ENCODE measurements around the gene SERPINA1.

SERPINA1 gene

DNA sequence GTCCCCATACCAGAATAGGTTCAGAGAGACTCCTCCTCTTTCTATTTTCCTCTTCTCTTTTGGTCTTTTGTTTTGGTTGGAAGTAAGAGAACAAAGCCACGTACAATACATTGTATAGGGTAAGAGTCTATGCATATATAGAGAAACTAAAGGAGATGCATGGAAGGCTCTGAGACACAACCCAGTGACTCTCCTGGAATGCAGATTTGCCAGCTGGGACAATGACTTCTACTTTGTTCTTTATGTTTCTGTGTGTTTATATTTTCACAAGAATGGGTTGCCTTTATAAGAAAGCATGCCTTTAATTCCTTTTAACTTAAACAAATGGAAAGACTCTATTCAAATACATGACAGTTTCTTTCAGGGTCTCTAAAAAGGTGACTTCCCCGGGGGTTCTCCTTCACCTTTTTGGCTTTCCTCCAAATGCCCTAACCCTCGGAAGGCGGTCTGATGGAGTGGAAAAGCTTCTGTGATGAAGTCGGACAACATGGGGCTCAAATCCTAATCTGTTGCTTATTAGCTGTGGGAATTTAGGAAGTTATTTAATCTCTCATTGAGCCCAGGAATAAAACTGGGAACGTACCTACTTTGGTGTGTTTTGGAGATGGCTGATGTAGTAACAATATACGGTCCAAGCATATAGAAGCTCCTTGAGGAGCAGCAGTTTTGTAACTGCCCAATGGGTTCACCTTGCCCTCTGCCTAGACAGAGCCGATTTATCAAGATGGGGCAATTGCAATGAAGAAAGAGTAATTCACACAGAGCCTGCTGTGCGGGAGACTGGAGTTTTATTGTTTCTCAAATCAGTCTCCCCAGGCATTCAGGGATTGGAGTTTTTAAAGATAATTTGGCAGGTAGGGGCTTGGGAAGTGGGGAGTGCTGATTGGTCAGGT, 9.1 kb upstream of the SERPINA1 start:
- no peak for DNase-seq

DNA sequence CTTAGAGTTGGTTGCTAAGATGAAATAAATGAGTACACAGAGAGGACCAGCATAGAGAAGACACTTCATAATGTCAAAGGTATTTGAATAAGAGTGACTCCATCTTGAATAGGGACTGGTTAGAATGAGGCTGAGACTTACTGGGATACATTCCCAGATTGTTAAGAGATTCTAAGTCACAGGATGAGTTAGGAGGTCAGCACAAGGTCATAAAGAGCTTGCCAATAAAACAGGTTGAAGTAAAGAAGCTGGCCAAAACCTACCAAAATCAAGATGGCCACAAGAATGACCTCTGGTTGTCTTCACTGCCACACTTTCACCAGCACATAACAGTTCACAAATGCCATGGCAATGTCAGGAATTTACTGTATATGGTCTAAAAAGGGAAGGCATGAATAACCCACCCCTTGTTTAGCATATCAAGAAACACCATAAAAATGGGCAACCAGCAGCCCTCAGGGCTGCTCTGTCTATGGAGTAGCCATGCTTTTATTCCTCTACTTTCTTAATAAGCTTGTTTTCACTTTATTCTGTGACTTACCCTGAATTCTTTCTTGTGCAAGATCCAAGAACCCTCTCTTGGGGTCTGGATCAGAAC, 8.3 kb upstream of the SERPINA1 start:
- no peak for DNase-seq

DNA sequence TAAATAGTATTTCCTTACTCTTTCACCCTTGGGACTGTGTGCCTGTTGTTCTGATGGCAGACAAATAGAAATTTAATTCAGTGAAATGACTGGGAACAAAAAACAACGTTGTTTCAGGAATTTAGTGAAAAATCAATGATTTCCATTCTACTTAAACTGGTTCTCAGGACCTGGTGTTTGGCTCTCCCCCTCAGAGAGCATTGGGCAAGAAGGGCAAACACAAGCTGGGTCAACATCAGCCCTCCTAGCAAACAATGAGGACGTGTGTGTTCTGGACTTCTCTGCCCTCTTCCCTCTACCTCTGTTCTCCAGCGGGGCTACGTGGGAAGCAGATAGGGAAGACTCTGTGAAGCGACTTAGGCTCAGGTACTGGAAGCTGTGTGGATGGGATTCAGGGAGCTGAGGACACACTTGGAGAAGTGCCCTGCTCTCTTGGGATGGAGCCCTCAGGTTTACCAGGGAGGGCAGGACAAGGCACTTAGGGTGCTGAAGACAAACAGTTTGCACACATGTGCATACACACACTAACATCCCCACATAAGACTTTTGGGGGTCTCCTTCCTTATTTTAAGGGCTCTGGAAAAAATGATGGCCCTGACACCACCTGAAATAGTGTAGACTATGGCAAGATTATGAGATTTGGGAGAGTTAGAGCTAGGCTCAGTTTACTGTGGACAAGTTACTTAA, 7.6 kb upstream of the SERPINA1 start:
- DNase-seq: no peak

DNA sequence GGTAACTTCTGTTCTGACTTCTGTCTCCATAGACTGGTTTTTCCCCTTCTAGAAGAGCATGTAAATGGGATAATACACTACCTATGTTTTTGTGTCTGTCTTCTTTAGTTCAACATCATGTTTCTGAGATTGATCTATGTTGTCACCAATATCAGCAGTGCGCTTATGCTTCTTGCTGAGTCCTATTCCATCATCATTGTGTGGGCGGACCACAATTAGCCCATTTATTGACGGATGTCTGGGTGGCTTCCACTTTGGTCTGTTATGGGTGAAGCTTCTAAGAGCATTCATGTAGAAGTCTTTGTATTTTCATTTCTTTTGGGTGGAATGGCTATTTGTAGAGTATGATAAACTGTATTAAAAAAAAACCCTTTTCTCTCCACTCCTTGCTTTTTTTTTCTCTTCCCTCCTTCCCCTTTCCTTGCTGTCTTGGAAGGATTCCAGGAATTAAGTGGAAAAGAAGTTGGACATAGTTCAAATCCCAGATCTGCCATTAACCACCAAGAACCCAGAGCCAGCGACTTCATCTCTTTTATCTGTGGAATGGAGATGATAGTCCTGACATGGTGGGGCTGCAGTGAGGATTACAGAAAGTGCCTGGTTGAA, 7.0 kb upstream of the SERPINA1 start:
- no peak for DNase-seq

DNA sequence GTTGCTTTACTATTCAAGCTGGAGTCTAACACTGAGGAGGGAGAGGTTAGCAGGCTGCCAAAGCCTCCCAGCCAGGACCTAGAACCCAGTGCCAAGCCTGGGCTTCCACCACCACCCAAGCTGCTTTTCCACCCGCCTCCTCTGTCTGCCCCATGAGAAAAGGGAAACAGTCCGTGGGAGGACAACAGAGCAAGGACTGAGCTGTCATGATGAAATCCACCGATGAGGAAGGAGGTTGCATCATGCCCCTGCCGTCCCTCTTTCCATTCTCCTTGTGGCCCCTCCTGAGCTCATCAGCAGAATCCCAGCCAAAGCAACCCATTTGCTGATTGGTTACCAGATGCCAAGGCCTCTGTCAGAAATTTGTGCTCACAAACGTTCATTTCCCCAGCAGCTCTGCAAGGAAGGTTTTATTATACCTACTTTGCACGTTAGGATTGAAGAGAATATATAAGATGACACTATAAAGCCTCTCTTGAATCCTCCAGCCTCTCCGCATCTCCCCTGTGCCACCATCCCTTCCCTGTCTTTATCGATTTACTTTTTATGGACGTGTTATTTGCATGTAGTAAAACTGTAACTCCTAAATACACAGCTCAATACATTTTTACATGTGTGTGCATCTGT, 6.3 kb upstream of the SERPINA1 start:
- peak; percentile 10 for DNase-seq

DNA sequence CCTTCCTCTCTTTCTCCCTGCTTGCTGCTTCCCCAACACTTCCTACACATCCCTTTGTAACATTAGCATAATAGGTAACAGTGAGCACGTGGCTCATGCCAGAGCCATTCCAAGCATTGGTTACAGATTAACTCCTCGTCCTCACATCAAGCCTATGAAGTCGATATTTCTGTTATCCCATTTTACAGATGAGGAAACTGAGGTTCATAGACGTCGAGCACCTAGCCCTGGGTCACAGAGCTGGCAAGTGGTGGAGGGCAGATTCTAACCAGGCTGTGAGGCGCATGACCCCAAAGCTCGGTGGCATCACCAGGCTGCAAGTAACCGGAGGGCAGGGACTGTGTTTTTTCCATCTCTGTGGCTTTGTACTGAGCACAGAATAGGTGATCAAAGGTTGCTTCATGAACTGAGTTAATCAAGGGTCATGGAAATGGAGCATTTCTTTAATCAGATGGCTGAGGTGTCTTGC, 5.7 kb upstream of the SERPINA1 start:
- no peak for DNase-seq

DNA sequence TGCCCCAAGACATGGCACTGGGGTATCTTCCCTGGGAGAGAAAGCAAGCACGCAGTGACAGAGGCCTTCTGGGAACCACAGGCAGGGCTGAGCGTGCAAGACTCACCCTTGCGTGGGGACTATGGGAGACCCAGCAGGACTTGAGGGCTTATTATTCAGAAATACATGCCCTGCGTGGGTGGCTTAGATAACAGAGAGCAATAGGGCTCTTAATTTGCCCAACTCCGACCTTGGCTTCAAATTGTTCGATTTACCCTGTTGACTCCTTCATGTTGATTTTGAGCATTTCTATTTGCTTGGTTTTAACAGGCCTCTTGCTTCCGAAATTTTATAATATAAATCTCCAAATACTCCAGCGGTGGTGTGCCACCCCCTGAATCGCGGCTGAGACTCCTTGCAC, 5.1 kb upstream of the SERPINA1 start:
- DNase-seq: no peak

DNA sequence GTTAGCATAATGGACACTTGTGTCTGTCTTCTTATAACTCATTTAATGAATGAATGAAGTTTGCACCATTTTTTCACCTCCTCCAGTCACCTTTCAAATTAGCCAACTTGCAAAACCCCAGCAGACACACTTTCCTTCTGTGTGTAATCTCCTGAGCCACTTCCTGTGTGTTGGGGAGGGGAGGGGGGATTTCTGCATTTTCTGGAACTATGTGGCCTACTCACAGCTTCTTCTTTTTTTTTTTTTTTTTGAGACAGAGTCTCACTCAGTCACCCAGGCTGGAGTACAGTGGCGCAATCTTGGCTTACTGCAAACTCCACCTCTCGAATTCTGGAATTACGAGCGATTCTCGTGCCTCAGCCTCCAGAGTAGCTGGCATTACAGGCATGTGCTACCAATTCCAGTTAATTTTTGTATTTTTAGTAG, 4.1 kb upstream of the SERPINA1 start:
- DNase-seq: no peak

DNA sequence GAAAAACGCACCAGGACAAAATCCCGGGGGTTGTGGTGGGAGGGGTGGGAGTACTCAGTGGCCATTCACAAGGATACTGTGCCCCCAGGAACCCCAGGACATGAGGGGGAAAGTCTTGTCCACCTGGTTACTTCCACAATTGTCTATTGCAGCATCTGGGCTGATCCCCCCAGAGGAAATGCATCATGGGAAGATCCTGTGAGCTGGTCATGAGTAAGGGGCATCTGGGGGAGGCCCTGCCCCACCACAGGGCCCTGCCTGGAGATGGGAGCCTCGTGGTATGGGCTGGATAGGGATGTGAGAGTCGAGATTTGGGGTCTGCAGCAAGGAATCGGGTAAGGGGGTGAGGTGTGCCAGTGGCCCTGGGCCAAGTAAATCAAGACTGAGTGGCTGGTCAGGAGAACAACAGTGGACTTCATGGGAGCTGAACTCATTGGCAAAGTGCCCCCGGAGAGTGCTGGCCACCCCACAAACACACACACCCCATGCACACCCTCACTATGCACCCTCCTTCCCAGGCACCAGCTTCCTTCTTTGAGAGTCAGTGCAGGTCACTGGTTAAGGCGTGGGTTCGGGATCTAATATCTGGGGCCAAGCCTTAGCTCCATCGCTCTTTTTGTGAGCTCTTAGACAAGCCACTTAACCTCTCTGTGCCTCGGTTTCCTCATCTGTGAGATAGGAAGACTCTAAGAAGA, 3.0 kb upstream of the SERPINA1 start:
- no peak for DNase-seq

DNA sequence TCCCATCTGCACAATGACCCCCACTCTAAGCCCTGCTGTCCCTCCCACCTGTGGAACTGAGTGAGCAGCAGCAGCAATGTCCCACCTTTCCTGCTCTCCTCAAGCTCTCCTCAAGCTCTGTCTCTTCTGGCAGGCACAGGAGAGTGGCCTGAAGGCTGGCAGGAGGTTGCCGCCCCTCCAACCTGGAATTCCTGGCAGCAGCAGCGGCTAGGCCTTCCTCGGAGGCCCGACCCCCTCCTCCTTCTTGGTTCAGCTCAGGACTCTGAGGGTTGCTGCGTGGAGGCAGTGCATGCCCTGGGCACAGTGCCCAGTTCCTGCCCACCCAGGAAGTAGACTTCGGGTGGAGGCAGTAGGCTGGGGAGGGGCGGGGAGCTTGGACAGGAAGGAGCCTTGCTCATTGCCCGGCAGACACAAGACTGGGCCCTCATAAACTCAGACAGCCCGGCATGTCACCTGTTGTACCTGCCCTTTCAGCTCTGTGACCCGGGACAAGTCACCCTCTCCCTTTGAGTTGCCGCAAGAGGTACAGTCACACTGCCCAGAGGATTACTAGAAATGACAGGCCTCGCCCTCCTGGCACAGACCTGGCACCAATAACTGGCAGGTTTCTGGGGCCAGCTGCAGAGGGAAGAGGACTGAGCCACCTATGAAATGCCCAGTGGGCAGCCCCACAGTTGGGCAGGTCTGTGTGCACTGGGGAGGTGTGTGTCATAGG, 2.1 kb upstream of the SERPINA1 start:
- DNase-seq: peak; percentile 20

DNA sequence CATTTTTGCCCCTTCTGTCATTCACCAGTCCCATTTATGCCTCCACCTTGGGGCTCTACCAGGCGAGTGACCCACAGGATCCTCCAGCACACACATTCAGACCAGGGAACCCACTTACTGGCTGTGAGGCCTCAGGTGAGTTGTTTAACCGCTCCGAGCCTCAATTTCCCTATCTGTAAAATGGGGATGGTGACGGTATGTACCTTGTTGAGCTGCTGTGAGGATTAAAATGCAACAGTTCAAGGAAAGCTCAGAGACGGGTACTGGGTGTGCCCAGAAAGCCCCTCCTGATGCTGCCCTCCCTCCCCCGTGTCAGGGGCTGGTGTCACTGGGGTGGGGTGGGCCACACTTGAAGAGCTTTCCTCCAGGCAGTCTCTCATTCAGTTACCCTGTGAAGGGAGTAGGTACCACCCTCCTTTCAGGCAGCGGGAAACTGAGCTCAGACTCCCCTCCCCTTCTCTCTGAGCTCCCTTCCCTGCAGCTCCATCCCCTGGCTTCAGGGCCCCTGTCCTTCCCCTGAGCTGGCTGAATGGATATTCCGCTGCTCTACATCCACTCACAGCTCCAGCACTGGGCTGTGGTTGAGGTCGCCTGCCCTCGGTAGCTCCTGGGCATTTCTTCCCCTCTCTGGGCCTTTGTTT, 1.4 kb upstream of the SERPINA1 start:
- DNase-seq: no peak

DNA sequence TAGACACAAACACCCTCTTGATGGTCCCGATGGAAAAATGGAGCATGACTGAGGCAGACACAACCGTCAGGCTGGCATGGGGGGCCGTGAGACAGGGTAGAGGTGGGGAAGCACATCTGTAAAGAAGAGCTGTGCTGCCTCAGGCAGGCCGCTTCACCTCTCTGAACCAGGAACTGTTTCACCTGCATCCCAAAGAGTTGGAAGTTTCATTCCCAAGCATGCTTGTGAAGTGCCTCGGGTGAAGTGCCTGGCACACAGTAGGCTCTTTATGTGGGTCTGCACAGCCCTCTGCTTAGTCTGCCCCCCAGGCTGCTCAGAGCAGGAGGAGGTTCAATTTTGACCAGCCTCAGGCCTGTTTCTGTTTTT, 685 bp upstream of the SERPINA1 start:
- DNase-seq: no peak

DNA sequence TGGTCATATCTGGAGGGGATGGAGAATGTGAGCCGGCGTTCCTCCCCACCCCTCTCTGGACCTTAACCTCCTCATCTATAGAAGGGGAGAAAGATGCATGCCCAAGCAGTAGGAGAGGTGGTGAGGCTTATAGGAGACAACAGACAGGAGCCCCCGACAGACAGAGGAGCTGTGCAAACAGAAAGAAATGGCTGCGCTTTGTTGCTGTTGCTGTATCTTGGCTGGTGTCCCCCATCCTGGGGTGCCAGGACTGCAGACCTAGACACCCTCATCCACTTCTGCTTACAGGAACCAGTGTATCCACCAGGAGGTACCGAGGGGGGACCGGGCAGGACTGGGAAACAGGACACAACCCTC, 397 bp downstream of the SERPINA1 start:
- no peak for DNase-seq

DNA sequence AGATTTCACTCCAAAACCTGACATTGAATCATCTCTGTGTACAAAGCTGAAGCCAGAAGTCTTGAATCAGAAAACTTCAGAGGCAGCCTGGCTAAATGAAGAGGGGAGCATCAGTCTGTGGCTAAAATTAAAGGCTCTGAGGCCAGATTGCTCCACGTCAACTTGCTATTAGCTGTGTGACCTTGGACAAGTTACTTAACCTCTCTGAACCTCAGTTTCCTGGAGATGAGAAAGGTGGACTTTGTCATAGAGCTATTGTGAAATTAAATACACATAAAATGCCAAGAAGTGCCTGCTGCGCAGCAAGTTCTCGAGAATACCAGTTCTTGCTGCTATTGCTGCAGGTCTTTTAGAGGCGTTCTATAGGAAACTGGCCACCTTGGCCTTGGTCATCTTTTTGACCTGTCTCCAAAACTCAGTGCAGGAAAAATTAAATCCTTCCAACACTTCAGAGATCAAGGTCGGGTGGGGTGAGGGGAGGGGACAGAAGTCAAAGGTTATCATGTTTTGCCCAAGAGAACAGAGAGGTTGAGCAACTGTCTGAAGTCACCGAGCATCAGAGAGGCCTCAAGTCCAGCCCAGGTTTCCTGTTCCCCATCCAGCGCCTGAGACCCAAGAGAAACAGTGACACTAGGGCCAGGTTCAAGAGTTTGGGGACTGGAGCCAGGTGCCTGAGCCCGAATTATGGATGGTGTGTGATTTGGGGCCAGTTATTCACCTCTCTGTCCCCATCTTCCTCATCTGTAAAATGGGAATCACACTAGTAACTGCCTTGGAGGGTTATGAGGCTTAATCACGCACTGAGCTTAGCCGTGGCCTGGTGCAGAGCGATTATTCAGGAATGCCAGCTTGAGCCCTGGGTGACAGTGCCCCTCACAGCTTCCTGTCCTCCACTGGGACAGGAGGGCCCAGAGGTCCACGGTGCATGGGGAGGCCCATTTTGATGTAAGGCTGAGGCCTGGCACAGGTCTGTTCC, 1.1 kb downstream of the SERPINA1 start:
- no peak for DNase-seq

DNA sequence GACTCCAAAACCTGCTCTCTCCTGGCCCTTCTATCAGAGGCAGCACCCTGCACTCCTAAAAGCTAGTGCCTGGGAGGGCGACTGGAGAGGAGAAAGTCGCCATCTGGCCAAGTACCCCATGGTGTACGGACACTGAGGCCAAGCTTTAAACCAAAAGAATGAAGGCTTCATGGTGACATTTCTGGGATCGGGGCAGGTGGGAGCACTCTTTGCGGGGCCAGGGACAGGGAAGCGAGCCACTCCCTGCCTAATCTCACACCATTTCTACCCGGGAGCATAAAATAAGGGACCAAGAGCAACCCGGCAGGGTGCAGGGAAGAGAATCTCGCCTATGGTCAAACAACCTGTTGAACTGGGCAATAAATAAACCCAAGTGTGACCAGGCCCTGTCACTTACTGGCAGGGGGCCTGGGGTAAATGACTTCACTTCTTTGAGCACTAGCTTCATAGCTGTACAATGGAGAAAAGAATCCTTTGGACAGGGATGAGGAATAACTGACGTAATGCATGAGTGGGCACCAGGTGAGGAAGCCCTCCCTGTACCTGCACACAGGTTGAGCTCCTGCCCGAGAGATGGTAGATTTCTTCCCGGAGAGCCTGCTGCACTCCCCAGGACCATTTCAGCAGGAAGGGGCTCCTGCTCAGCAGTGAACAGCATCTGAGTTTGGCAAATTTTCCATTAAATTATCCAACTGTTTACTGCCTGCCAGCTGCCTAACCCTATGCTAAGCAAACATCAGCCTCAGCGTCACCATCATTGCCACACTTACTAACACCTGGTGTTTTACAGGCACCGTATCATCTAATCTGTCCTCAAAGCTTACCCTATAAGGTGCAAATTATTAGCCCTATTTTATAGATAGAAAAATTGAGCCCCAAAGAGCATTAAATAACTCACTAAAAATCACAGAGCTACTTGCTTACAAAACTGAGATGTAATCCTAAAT, 2.0 kb downstream of the SERPINA1 start:
- no peak for DNase-seq

DNA sequence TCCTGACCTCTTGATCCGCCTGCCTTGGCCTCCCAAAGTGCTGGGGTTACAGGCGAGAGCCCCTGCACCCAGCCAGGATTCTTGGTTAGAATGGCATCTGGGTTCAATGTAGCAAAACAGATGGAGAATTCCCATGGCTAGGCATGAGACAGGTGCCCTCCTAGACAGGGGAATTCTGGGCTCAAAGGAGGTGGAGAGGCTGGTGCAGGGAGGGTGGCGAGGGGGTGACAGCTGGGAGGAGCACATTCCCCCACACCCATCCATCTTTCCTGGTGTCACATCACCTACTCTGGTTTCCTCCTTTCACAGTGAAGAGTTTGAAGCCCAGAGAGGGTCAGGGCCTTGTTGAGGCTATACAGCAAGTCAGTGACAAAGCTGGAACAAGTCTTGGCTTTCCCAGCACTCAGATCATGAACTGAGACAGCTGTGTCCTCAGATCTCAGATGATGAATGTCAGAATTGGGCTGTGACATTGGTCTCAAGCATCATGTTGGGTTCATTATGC, 2.8 kb downstream of the SERPINA1 start:
- DNase-seq: no peak

DNA sequence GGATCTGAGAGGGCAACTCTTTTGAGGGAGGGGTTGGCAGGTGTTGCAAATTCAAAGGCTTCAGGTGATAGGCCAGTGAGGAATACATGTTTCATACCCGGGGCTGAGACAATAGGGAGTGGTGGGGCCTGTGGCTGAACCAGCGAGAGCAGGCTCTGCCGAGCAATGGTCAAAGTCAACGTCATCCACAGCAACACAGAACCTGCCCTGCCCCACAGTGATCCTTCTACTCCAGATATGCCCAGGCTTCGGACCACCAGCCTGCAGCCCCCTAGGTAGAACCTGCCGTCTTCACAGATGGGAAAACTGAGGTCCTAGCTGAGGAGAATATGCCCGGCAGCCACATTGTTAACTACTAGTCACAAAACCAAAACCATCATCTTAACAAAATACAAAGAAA, 4.1 kb downstream of the SERPINA1 start:
- no peak for DNase-seq

DNA sequence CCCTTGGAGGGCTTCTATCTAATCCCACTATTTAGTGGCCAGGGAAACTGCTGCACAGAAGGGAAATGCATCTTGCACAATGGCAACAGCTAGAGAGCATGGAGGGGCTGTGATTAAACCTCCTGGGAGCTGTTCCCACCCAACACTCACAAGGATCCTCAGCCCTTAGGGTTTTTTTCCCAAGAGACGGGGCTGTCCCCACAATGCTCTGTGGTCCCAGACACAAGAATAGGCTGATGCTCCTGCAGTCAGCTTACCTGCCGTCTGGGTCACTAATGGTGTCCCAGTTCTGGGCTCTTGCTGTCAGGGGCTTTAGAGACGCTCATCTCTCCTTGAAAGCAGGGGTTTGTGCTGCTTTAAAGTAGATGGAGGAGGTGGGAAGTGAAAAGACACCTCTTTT, 4.6 kb downstream of the SERPINA1 start:
- no peak for DNase-seq
